ENCODE measurements around the gene CNTNAP4.

Gene CNTNAP4

DNA sequence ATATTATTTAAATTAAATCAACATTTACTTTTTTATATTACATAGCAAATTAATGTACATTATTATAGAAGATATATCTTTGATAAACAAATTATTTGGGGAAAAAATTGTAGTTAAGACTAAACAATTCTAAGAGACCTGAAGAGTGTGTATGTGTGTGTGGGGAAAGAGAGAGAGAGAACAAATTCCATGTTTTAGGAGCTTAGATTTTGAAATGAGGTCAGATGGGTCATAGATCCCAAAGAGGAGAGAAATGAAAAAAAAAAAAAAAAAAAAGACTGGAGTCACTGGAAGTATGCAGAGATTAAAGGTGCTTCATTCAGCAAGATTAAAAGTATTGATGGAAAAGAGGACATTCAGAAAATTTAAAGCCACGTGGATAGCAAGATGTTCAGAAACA is 206.8 kb downstream of the CNTNAP4 start:
- H3K36me3 ChIP-seq (ENCODE audit: control insufficient read depth, low read length): no peaks in the 10 kb centered on the region
- no peaks in the 10 kb centered on the region for H3F3A ChIP-seq (ENCODE audit: control insufficient read depth, insufficient read depth)
- no peaks in the 10 kb centered on the region for H3K79me2 ChIP-seq (ENCODE audit: control insufficient read depth, low read length)
- no peaks in the 10 kb centered on the region for H3K4me1 ChIP-seq (ENCODE audit: control insufficient read depth, low read length)
- no peak overlapping the region for H3K27ac ChIP-seq (ENCODE audit: low read depth, low read length)
- no peaks in the 10 kb centered on the region for H3K9me3 ChIP-seq (ENCODE audit: control insufficient read depth, insufficient read depth, low read length)
- H3K9me2 ChIP-seq (replicated peaks; ENCODE audit: control insufficient read depth, low read length): no peaks in the 10 kb centered on the region
- no peaks in the 10 kb centered on the region for H3K27me3 ChIP-seq (ENCODE audit: control insufficient read depth, low read length)
- H3K4me3 ChIP-seq (ENCODE audit: low read length): no peak overlapping the region
- no peak overlapping the region for H3K4me2 ChIP-seq (ENCODE audit: low read length)
- no peak for TF ChIP-seq CTCF (IDR thresholded peaks at IDR 0.05; ENCODE audit: low read depth, low read length, poor library complexity, severe bottlenecking)
- no peak for TF ChIP-seq EZH2phosphoT487 (IDR thresholded peaks at IDR 0.05; ENCODE audit: borderline replicate concordance, low read length)
- no peaks in the 10 kb centered on the region for H4K20me1 ChIP-seq (ENCODE audit: control insufficient read depth, insufficient read depth, low read depth, low read length)

- Histone ChIP-seq H3K27me3 (ENCODE audit: control insufficient read depth, low read length) (no peaks in the 10 kb centered on the region), H3K27ac (ENCODE audit: low read depth, low read length) (no peak overlapping the region), H3K9me2 (replicated peaks; ENCODE audit: control insufficient read depth, low read length) (no peaks in the 10 kb centered on the region), H3K4me2 (ENCODE audit: low read length) (no peak overlapping the region), H3F3A (ENCODE audit: control insufficient read depth, insufficient read depth) (no peaks in the 10 kb centered on the region), H3K36me3 (ENCODE audit: control insufficient read depth, low read length) (no peaks in the 10 kb centered on the region), H4K20me1 (ENCODE audit: control insufficient read depth, insufficient read depth, low read depth, low read length) (no peaks in the 10 kb centered on the region), H3K9me3 (ENCODE audit: control insufficient read depth, insufficient read depth, low read length) (no peaks in the 10 kb centered on the region), H3K79me2 (ENCODE audit: control insufficient read depth, low read length) (no peaks in the 10 kb centered on the region), H3K4me3 (ENCODE audit: low read length) (no peak overlapping the region), H3K4me1 (ENCODE audit: control insufficient read depth, low read length) (no peaks in the 10 kb centered on the region)
- TF ChIP-seq CTCF (IDR thresholded peaks at IDR 0.05; ENCODE audit: low read depth, low read length, poor library complexity, severe bottlenecking) (no peak), EZH2phosphoT487 (IDR thresholded peaks at IDR 0.05; ENCODE audit: borderline replicate concordance, low read length) (no peak)
These were observed 209.5 kb downstream of the CNTNAP4 start for GRCh38 chr16:76486740-76487139.

GRCh38 chr16:76487411-76488064 is 210.3 kb downstream of the CNTNAP4 start:
- no peaks in the 10 kb centered on the region for H3K9me2 ChIP-seq (replicated peaks; ENCODE audit: control insufficient read depth, low read length)
- H4K20me1 ChIP-seq (ENCODE audit: control insufficient read depth, insufficient read depth, low read depth, low read length): no peaks in the 10 kb centered on the region
- H3K27ac ChIP-seq (ENCODE audit: low read depth, low read length): no peak overlapping the region
- no peaks in the 10 kb centered on the region for H3K9me3 ChIP-seq (ENCODE audit: control insufficient read depth, insufficient read depth, low read length)
- H3F3A ChIP-seq (ENCODE audit: control insufficient read depth, insufficient read depth): no peaks in the 10 kb centered on the region
- H3K4me2 ChIP-seq (ENCODE audit: low read length): no peak overlapping the region
- no peak for TF ChIP-seq CTCF (IDR thresholded peaks at IDR 0.05; ENCODE audit: low read depth, low read length, poor library complexity, severe bottlenecking)
- no peaks in the 10 kb centered on the region for H3K36me3 ChIP-seq (ENCODE audit: control insufficient read depth, low read length)
- no peak overlapping the region for H3K4me3 ChIP-seq (ENCODE audit: low read length)
- no peaks in the 10 kb centered on the region for H3K27me3 ChIP-seq (ENCODE audit: control insufficient read depth, low read length)
- H3K4me1 ChIP-seq (ENCODE audit: control insufficient read depth, low read length): no peaks in the 10 kb centered on the region
- no peaks in the 10 kb centered on the region for H3K79me2 ChIP-seq (ENCODE audit: control insufficient read depth, low read length)
